DND-41 (cell line): ENCODE measurements around the gene SHB.

Experiments
- EZH2 ChIP-seq: IDR thresholded peaks from 3 replicates; pipeline ENCODE4 v1.6.1; 2012; ENCODE audit warnings: borderline replicate concordance, low read depth, mild to moderate bottlenecking, moderate library complexity, low read length, inconsistent platforms; ENCODE audit not compliant: severe bottlenecking
- TF ChIP-seq, protein P1 (sequence below): IDR thresholded peaks from 2 replicates; pipeline ENCODE4 v1.5.1; 2012; ENCODE audit warnings: borderline replicate concordance, low read length, moderate library complexity, mild to moderate bottlenecking; ENCODE audit not compliant: poor library complexity, severe bottlenecking; ENCODE audit errors: extremely low read depth

DNA sequence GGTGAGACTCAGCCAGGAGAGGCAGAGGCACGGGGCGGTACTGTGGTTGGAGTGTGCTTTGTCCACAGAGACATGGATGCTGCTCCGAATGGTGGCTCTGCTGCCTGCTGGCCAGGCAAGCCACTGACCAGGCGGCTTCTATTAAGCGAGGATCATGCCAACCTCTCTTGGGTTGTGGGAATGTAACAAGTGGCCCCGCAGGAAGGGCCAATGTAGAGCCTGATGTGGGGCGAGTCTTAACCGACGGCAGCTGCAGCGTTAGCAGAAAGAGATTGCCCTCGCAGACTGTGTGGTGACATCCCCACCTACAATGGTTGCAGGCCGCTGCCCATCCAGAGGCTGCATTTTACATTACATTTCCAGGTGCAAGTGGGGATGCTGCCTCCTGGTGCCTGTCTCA, 118.5 kb downstream of the SHB start:
- TF ChIP-seq, protein P1, sequence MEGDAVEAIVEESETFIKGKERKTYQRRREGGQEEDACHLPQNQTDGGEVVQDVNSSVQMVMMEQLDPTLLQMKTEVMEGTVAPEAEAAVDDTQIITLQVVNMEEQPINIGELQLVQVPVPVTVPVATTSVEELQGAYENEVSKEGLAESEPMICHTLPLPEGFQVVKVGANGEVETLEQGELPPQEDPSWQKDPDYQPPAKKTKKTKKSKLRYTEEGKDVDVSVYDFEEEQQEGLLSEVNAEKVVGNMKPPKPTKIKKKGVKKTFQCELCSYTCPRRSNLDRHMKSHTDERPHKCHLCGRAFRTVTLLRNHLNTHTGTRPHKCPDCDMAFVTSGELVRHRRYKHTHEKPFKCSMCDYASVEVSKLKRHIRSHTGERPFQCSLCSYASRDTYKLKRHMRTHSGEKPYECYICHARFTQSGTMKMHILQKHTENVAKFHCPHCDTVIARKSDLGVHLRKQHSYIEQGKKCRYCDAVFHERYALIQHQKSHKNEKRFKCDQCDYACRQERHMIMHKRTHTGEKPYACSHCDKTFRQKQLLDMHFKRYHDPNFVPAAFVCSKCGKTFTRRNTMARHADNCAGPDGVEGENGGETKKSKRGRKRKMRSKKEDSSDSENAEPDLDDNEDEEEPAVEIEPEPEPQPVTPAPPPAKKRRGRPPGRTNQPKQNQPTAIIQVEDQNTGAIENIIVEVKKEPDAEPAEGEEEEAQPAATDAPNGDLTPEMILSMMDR = no peak
- TF ChIP-seq EZH2 = no peak
